CD4-positive, alpha-beta T cell (primary cell): ENCODE measurements around the gene RPL23. TPM values are rescaled to one million over a fixed set of nuclear protein-coding genes. Genes with fewer than 3 reads are reported as not detected.

Experiments
- ATAC-seq: fragments of 200-7000 bp; cut with Tn5 transposase; one replicate; pipeline ENCODE4 v1.10.0; 2022; ENCODE audit warnings: mild to moderate bottlenecking; ENCODE audit not compliant: poor library complexity
- CTCF ChIA-PET: fragments of 350-600 bp; sonication (Branson Sonifier 250); formaldehyde crosslinking; loops from one replicate; lab custom pipeline; 2021; ENCODE audit warnings: antibody characterized with exemption, inconsistent platforms; lab: Charles Lee
- POLR2A ChIA-PET: fragments of 350-600 bp; sonication (Branson Sonifier 250); formaldehyde crosslinking; loops from one replicate; lab custom pipeline; 2021; ENCODE audit warnings: antibody characterized with exemption, inconsistent platforms; lab: Charles Lee
- DNase-seq, 14 experiments: peaks; one replicate each; pipeline ENCODE4 v3.0.0-alpha.2; 2013 to 2020; ENCODE audit warnings: mixed read lengths in 2 of 14
- H3K27ac ChIP-seq, 2 donors: one replicate each; pipeline versions ENCODE4 v1.5.1 to v1.7.0; 2013; ENCODE audit warnings: low read length in 2 of 2, low read depth in 1 of 2, mild to moderate bottlenecking in 1 of 2
- H3K27me3 ChIP-seq, 2 experiments: 1 replicate in 1 of 2; 2 replicates in 1 of 2; pipeline versions ENCODE4 v1.6.1 to v1.7.0; 2013; ENCODE audit warnings: low read length in 2 of 2, control low read depth in 1 of 2, mild to moderate bottlenecking in 1 of 2, moderate library complexity in 1 of 2; ENCODE audit not compliant: insufficient read depth in 2 of 2, control insufficient read depth in 1 of 2
- H3K36me3 ChIP-seq: one replicate; pipeline ENCODE4 v1.6.1; 2013; ENCODE audit warnings: low read length, control low read depth; ENCODE audit not compliant: insufficient read depth
- H3K4me1 ChIP-seq: one replicate; pipeline ENCODE4 v1.6.1; 2013; ENCODE audit warnings: low read length, control low read depth; ENCODE audit not compliant: insufficient read depth
- H3K4me3 ChIP-seq: one replicate; pipeline ENCODE4 v1.5.1; 2013; ENCODE audit warnings: mild to moderate bottlenecking, low read length, moderate library complexity
- H3K9me3 ChIP-seq, 2 experiments: 1 replicate in 1 of 2; 2 replicates in 1 of 2; pipeline versions ENCODE4 v1.6.1 to v1.7.0; 2013; ENCODE audit warnings: low read length in 2 of 2, mild to moderate bottlenecking in 2 of 2, control low read depth in 1 of 2, moderate library complexity in 1 of 2; ENCODE audit not compliant: control insufficient read depth in 1 of 2, insufficient read depth in 1 of 2
- H3K27ac Mint-ChIP-seq: one replicate; pipeline ENCODE4 v1.8.0; 2020; ENCODE audit warnings: mixed read lengths
- H3K27me3 Mint-ChIP-seq: one replicate; pipeline ENCODE4 v1.8.0; 2021; ENCODE audit warnings: mixed read lengths
- H3K36me3 Mint-ChIP-seq: one replicate; pipeline ENCODE4 v1.8.0; 2021; ENCODE audit warnings: low read depth, mixed read lengths
- H3K4me1 Mint-ChIP-seq: one replicate; pipeline ENCODE4 v1.8.0; 2021; ENCODE audit warnings: low read depth, mixed read lengths
- H3K4me3 Mint-ChIP-seq: one replicate; pipeline ENCODE4 v1.8.0; 2020; ENCODE audit warnings: mild to moderate bottlenecking, mixed read lengths
- H3K9me3 Mint-ChIP-seq: one replicate; pipeline ENCODE4 v1.8.0; 2020; ENCODE audit warnings: mixed read lengths
- intact Hi-C, 2 experiments: fragments of 100-400 bp; cut with DNase I in 1 of 2; cut with micrococcal nuclease in 1 of 2; formaldehyde crosslinking; loops; one replicate each; pipeline versions ENCODE4 v1.15.1 to v1.9.0; 2023 to 2025; cut with DNase I, micrococcal nuclease
- total RNA-seq, 174 experiments: library from RNA in 2 of 174; stranded (reverse) in 2 of 174; gene quantifications; one replicate each; pipeline ENCODE4 v1.2.3 and lab custom pipeline; 2021 to 2026
- TF ChIP-seq, protein P1 (sequence below): fragments of 200-600 bp; IDR thresholded peaks from one replicate; pipeline ENCODE4 v1.8.0; 2022; ENCODE audit warnings: antibody characterized with exemption, mild to moderate bottlenecking

RPL23 gene
- total RNA-seq, 2 experiments from 2014 or later, result 2,293 to 2,296 TPM

GRCh38 chr17:38874505-38875400 is 21.2 kb upstream of the RPL23 start:
- peaks cover 83% of the 10 kb centered on the region for H3K4me1 ChIP-seq
- peak overlapping the region in 1 of 2 donors; percentile 23 for H3K27ac ChIP-seq
- Mint-ChIP-seq H3K4me1 (peaks cover 78% of the 10 kb centered on the region), H3K9me3 (no peaks in the 10 kb centered on the region), H3K27ac (peak overlapping the region; percentile 89), H3K27me3 (no peaks in the 10 kb centered on the region), H3K4me3 (peak overlapping the region; percentile 38), H3K36me3 (peaks cover 55% of the 10 kb centered on the region)
- no peak for ATAC-seq
- DNase-seq, result peak in 1 of 14 experiments; percentile 10
- CTCF ChIA-PET, result interaction anchor here (0.6 to 0.9 kb wide), 2 partner anchors 9 to 332 kb away, joined by 3 read pairs; no protein-coding TSS in a partner anchor
- no peak overlapping the region for H3K4me3 ChIP-seq
- POLR2A ChIA-PET, result interaction anchor here (0.7 to 1.5 kb wide), 3 partner anchors 17 to 290 kb away, joined by 3 read pairs; partner anchors contain the start of gene RPL23
- peaks cover 52% of the 10 kb centered on the region for H3K36me3 ChIP-seq
- intact Hi-C loops, result loop anchor here (5.0 to 10.0 kb wide), 4 partner anchors 38 to 220 kb away; partner anchors contain the start of gene FBXO47 (in 1 of the 2)
- H3K27me3 ChIP-seq, result no peaks in the 10 kb centered on the region
- no peaks in the 10 kb centered on the region for H3K9me3 ChIP-seq
- TF ChIP-seq, protein P1, sequence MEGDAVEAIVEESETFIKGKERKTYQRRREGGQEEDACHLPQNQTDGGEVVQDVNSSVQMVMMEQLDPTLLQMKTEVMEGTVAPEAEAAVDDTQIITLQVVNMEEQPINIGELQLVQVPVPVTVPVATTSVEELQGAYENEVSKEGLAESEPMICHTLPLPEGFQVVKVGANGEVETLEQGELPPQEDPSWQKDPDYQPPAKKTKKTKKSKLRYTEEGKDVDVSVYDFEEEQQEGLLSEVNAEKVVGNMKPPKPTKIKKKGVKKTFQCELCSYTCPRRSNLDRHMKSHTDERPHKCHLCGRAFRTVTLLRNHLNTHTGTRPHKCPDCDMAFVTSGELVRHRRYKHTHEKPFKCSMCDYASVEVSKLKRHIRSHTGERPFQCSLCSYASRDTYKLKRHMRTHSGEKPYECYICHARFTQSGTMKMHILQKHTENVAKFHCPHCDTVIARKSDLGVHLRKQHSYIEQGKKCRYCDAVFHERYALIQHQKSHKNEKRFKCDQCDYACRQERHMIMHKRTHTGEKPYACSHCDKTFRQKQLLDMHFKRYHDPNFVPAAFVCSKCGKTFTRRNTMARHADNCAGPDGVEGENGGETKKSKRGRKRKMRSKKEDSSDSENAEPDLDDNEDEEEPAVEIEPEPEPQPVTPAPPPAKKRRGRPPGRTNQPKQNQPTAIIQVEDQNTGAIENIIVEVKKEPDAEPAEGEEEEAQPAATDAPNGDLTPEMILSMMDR, result no peak

- peaks cover 5% of the 10 kb centered on the region for H3K27me3 Mint-ChIP-seq
- no peaks in the 10 kb centered on the region for H3K27me3 ChIP-seq
- H3K36me3 Mint-ChIP-seq, result peaks cover 57% of the 10 kb centered on the region
- CTCF ChIA-PET, result interaction anchor here (0.9 to 1.1 kb wide), 2 partner anchors 109 to 333 kb away, joined by 3 to 4 read pairs; no protein-coding TSS in a partner anchor
- H3K4me1 Mint-ChIP-seq, result peaks cover 79% of the 10 kb centered on the region
- H3K9me3 ChIP-seq, result no peaks in the 10 kb centered on the region
- H3K27ac ChIP-seq, result peak overlapping the region in 1 of 2 donors; percentile 7
- peak overlapping the region; percentile 89 for H3K27ac Mint-ChIP-seq
- TF ChIP-seq, protein P1, result no peak
- POLR2A ChIA-PET, result interaction anchor here (0.7 to 7.9 kb wide), 8 partner anchors 9 to 291 kb away, joined by 3 to 154 read pairs (median 5); partner anchors contain the start of genes LASP1NB and RPL23
- DNase-seq (no peak), ATAC-seq (no peak)
- peaks cover 43% of the 10 kb centered on the region for H3K36me3 ChIP-seq
- intact Hi-C loops, result loop anchor here (5.0 to 10.0 kb wide), 4 partner anchors 38 to 221 kb away; partner anchors contain the start of gene FBXO47 (in 1 of the 2)
- no peak overlapping the region for H3K4me3 ChIP-seq
- peak overlapping the region; percentile 63 for H3K4me3 Mint-ChIP-seq
- H3K9me3 Mint-ChIP-seq, result no peaks in the 10 kb centered on the region
- peaks cover 79% of the 10 kb centered on the region for H3K4me1 ChIP-seq
Observed at GRCh38 chr17:38873640-38874380, 20.3 kb upstream of the RPL23 start.
